GM19351 (cell line): Measurements from ENCODE around the gene CATSPERZ.
"Not testable (repeated sequence)": the region's sequence is repeated elsewhere in the genome, so short reads cannot be mapped to it uniquely, and the experiment has no call there.

Source experiments
- ATAC-seq: cut with Tn5 transposase; IDR thresholded peaks from one replicate; pipeline ENCODE4 v1.9.1; 2021; ENCODE audit warnings: mild to moderate bottlenecking, moderate library complexity; ENCODE audit not compliant: unreplicated experiment

Gene CATSPERZ

GRCh38 chr11:64316672-64317324, 16.6 kb downstream of the CATSPERZ start:
- no peak for ATAC-seq

GRCh38 chr11:64317325-64317960, 17.3 kb downstream of the CATSPERZ start, which contains the start of gene TRMT112:
TSS of gene TRMT112 (minus strand) at chr11:64317559. CDS start at chr11:64317526, 33 bp downstream.
- ATAC-seq = peak; percentile 74

GRCh38 chr11:64317961-64318765, 18.0 kb downstream of the CATSPERZ start, which contains the start of gene PRDX5:
TSS of gene PRDX5 (plus strand) at chr11:64318121. CDS start at chr11:64318216, 95 bp downstream.
- ATAC-seq = peak; percentile 77

GRCh38 chr11:64318766-64319761, 18.9 kb downstream of the CATSPERZ start:
- ATAC-seq = no peak

GRCh38 chr11:64320556-64320955, 20.4 kb downstream of the CATSPERZ start:
- ATAC-seq = no peak

- no peak for ATAC-seq
Measured at GRCh38 chr11:64321026-64321425, 20.9 kb downstream of the CATSPERZ start.

GRCh38 chr11:64321533-64321932, 21.4 kb downstream of the CATSPERZ start:
- ATAC-seq = no peak

- no peak for ATAC-seq
Measured at GRCh38 chr11:64322925-64323260, 22.7 kb downstream of the CATSPERZ start.

- ATAC-seq = no peak
Measured at GRCh38 chr11:64323373-64323772, 23.2 kb downstream of the CATSPERZ start.

GRCh38 chr11:64323984-64324383, 23.8 kb downstream of the CATSPERZ start:
- ATAC-seq = not testable (repeated sequence)

- ATAC-seq = no peak
Measured at GRCh38 chr11:64324692-64325469, 24.7 kb downstream of the CATSPERZ start.

- no peak for ATAC-seq
Measured at GRCh38 chr11:64327375-64327774, 27.2 kb downstream of the CATSPERZ start.

- ATAC-seq = no peak
Measured at GRCh38 chr11:64327993-64328392, 27.8 kb downstream of the CATSPERZ start.

GRCh38 chr11:64330888-64331287, 30.7 kb downstream of the CATSPERZ start:
- ATAC-seq = no peak

GRCh38 chr11:64331569-64332371, 31.6 kb downstream of the CATSPERZ start:
- peak; percentile 50 for ATAC-seq

- ATAC-seq = no peak
Measured at GRCh38 chr11:64333556-64333955, 33.4 kb downstream of the CATSPERZ start.

- ATAC-seq = peak; percentile 80
Measured at GRCh38 chr11:64334764-64335735, 34.9 kb downstream of the CATSPERZ start.
